Body of pancreas (tissue), 4 donors: ENCODE results near the gene ISYNA1. TPM values are rescaled to one million over a fixed set of nuclear protein-coding genes. Genes with fewer than 3 reads are reported as not detected.

ENCODE experiments used
- ATAC-seq: fragments of 150-250 bp; one replicate; pipeline ENCODE4 v1.9.1; 2016
- DNase-seq, 4 donors: peaks; one replicate each; pipeline ENCODE4 v3.0.0-alpha.2; 2019
- H3K27ac ChIP-seq, 4 donors: fragments of 200-600 bp; sonication (generic); 1 replicate in 3 of 4; 2 replicates in 1 of 4; pipeline versions ENCODE4 v1.5.1 to v1.6.1; 2016 to 2019; ENCODE audit warnings: mild to moderate bottlenecking in 1 of 4, mixed read lengths in 1 of 4, moderate library complexity in 1 of 4
- H3K27me3 ChIP-seq, 2 donors: fragments of 200-600 bp; sonication (generic); one replicate each; pipeline ENCODE4 v1.6.0; 2016; ENCODE audit warnings: mild to moderate bottlenecking in 1 of 2
- H3K36me3 ChIP-seq, 2 donors: fragments of 200-600 bp; sonication (generic); replicated peaks in 1 of 2; 2 replicates each; pipeline ENCODE4 v1.5.1; 2016; ENCODE audit warnings: low read depth in 2 of 2; ENCODE audit not compliant: insufficient read depth in 1 of 2
- H3K4me1 ChIP-seq: fragments of 200-600 bp; sonication (generic); one replicate; pipeline ENCODE4 v1.6.0; 2016
- H3K4me3 ChIP-seq, 2 donors: fragments of 200-600 bp; sonication (generic); 1 replicate in 1 of 2; 2 replicates in 1 of 2; pipeline ENCODE4 v1.5.1; 2016 to 2019
- H3K9me3 ChIP-seq, 3 donors: fragments of 200-600 bp; sonication (generic); 1 replicate in 2 of 3; 2 replicates in 1 of 3; pipeline ENCODE4 v1.5.1; 2016
- POLR2A ChIP-seq, 3 donors: fragments of 450-650 bp; IDR thresholded peaks; one replicate each; pipeline ENCODE4 v1.6.1; 2016; ENCODE audit warnings: antibody characterized with exemption in 3 of 3, mild to moderate bottlenecking in 2 of 3
- WGBS, 2 donors: methylation state at CpG; one replicate each; pipeline ENCODE4 v1.1.5; 2017; 5-methylcytosine and 5-hydroxymethylcytosine counted together
- intact Hi-C: fragments of 100-400 bp; cut with DNase I; formaldehyde crosslinking; loops from one replicate; pipeline ENCODE4 v1.15.1; 2023
- total RNA-seq, 2 donors: library from RNA; depleted of rRNA; stranded (reverse); fragments of >200 nt; gene quantifications; one replicate each; pipeline ENCODE4 v1.1.0, GENCODE V29; 2016
- TF ChIP-seq, protein P1 (sequence below), 7 experiments: fragments of 450-650 bp in 4 of 7; fragments of 200-600 bp in 3 of 7; sonication (generic) in 3 of 7; IDR thresholded peaks; one replicate each; pipeline ENCODE4 v1.5.1; 2016 to 2019; ENCODE audit warnings: antibody characterized with exemption in 7 of 7

The ISYNA1 gene
- total RNA-seq, 2 donors from 2014 or later: 52.7 to 72.8 TPM

DNA sequence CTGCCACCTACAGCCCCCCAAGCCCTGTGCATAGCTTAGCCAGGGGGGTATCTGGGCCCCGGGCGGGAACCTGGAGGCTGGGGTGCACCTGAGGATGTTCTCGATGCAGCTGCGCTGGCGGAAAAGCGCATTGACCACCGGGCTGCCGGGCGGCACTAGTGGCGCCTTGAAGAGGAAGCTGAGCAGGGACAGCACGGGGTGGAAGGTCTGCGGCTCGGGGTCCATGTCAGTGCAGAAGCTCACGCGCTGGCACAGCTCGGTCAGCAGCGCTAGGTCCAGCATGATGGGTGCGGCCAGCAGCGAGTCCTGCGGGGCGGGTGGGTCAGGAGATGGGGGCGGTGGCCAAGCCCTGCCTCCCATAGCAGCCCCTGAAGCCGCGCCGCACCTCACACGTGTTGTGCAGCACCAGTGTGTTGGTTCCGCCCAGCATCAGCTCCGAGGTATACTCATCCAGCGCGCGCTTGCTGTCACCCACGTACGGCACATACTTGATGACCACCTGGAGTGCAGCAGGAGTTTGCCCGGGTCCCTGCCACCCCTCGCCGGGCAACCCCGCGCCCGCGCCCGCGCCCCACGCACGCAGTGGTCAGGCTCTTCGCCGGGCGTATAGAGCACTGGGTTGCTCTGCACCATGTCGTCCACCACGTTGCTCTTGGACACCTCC is 2.6 kb downstream of the ISYNA1 start:
- no peak for ATAC-seq
- no peaks in the 10 kb centered on the region for H3K36me3 ChIP-seq
- intact Hi-C loops: no loop called here
- no peak overlapping the region for H3K4me3 ChIP-seq
- H3K27me3 ChIP-seq: no peaks in the 10 kb centered on the region
- WGBS, 2 donors: 87 to 95% methylated on average over 17 to 48 of the region's 49 CpGs
- no peak overlapping the region for H3K27ac ChIP-seq
- peaks cover 50% of the 10 kb centered on the region for H3K4me1 ChIP-seq
- no peak for DNase-seq
- TF ChIP-seq, protein P1, sequence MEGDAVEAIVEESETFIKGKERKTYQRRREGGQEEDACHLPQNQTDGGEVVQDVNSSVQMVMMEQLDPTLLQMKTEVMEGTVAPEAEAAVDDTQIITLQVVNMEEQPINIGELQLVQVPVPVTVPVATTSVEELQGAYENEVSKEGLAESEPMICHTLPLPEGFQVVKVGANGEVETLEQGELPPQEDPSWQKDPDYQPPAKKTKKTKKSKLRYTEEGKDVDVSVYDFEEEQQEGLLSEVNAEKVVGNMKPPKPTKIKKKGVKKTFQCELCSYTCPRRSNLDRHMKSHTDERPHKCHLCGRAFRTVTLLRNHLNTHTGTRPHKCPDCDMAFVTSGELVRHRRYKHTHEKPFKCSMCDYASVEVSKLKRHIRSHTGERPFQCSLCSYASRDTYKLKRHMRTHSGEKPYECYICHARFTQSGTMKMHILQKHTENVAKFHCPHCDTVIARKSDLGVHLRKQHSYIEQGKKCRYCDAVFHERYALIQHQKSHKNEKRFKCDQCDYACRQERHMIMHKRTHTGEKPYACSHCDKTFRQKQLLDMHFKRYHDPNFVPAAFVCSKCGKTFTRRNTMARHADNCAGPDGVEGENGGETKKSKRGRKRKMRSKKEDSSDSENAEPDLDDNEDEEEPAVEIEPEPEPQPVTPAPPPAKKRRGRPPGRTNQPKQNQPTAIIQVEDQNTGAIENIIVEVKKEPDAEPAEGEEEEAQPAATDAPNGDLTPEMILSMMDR (IDR thresholded peaks at IDR 0.05): no peak
- no peak for TF ChIP-seq POLR2A (IDR thresholded peaks at IDR 0.05)
- no peaks in the 10 kb centered on the region for H3K9me3 ChIP-seq

DNA sequence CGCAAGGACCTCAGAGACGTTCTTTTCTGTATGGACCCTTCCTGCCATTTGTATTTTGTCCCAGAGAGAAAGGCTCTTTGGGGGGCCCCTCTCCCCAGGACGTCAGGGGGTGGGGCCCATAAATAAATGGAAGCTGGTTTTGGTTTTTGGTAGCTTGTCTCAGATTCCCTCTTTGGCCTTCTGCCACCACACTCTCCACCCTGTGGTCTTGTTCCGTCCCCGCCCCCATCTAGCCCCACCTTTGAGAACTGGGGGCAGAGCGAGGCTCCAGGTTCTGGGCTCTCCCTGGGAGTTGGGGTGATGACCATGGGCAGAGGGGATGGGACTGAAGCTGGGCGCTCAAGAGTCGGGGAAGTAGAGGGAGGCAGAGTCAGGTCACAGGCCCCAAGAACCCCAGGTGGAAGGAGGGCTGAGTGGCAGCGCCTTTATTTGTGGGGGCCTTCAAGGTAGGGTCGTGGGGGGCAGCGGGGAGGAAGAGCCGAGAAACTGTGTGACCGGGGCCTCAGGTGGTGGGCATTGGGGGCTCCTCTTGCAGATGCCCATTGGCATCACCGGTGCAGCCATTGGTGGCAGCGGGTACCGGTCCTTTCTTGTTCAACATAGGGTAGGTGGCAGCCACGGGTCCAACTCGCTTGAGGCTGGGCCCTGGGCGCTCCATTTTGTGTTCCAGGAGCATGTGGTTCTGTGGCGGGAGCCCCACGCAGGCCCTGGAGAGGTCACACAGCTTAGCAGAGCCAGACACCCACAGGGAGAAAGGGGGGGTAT is 3.3 kb downstream of the ISYNA1 start:
- Histone ChIP-seq H3K4me1 (peaks cover 46% of the 10 kb centered on the region), H3K36me3 (no peaks in the 10 kb centered on the region), H3K4me3 (no peak overlapping the region), H3K27me3 (no peaks in the 10 kb centered on the region), H3K9me3 (no peaks in the 10 kb centered on the region), H3K27ac (peak overlapping the region in 3 of 4 donors; percentile 45 to 59 (median 53))
- 80 to 89% methylated on average over 13 to 21 of the region's 21 CpGs for WGBS, 2 donors
- TF ChIP-seq, protein P1 (IDR thresholded peaks at IDR 0.05): no peak
- TF ChIP-seq POLR2A (IDR thresholded peaks at IDR 0.05): no peak
- intact Hi-C loops: no loop called here
- DNase-seq: no peak
- no peak for ATAC-seq

GRCh38 chr19:18433735-18434398 is 4.1 kb downstream of the ISYNA1 start:
- WGBS, 2 donors: 18 to 28% methylated on average over 17 to 59 of the region's 60 CpGs
- no peaks in the 10 kb centered on the region for H3K9me3 ChIP-seq
- TF ChIP-seq, protein P1 (IDR thresholded peaks at IDR 0.05): no peak
- TF ChIP-seq POLR2A (IDR thresholded peaks at IDR 0.05): no peak
- H3K27me3 ChIP-seq: no peaks in the 10 kb centered on the region
- H3K27ac ChIP-seq: peak overlapping the region in 3 of 4 donors; percentile 45 to 59 (median 53)
- DNase-seq (no peak), ATAC-seq (no peak)
- H3K4me1 ChIP-seq: peaks cover 45% of the 10 kb centered on the region
- H3K36me3 ChIP-seq: no peaks in the 10 kb centered on the region
- intact Hi-C loops: no loop called here
- H3K4me3 ChIP-seq: no peak overlapping the region

DNA sequence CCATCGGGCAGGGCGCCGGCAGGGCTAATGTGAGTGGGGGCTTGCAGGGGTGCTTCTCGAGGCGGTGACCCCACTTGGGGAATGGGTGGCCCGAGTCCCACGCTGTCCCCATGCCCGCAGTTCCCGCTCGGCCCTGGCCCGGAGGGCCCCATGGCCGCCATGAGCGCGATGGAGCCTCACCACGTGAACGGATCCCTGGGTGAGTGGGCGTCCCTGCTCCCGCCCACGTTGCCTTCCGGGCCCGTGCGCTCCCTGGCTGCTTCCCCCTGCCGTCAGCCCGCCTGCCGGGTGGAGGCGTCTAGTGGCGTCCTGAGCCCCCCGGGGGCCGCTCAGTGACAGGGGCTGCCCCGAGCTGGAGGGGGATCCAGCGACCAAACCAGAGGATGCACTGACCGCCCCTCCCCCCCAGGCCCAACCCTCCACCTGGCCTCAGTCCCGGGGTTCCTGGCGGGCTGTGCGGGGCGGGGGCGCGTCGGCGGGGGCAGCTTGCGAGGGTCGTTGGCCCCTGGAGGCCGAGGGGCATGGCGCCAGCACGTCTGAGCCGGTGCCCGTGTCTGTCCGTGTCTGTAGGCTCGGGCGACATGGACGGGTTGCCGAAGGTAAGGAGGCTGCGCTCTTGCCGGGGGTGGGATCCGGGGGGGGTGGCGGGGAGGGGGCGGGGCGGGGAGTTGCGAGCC is 4.8 kb downstream of the ISYNA1 start:
- H3K36me3 ChIP-seq: no peaks in the 10 kb centered on the region
- H3K27me3 ChIP-seq: no peaks in the 10 kb centered on the region
- TF ChIP-seq, protein P1 (IDR thresholded peaks at IDR 0.05): no peak
- TF ChIP-seq POLR2A (IDR thresholded peaks at IDR 0.05): no peak
- DNase-seq (peak in 1 of 4 donors; percentile 42), ATAC-seq (no peak)
- peak overlapping the region in 3 of 4 donors; percentile 43 to 59 (median 45) for H3K27ac ChIP-seq
- intact Hi-C loops: no loop called here
- H3K4me3 ChIP-seq: no peak overlapping the region
- WGBS, 2 donors: 23 to 100% methylated on average over 1 to 55 of the region's 59 CpGs
- H3K9me3 ChIP-seq: no peaks in the 10 kb centered on the region
- peaks cover 38% of the 10 kb centered on the region for H3K4me1 ChIP-seq
